IMR-90 (cell line): Measurements from ENCODE around the gene FADS6. TPM values are rescaled to one million over a fixed set of nuclear protein-coding genes. Genes with fewer than 3 reads are reported as not detected.

Source experiments
- ATAC-seq: fragments of 200-7000 bp; cut with Tn5 transposase; 2 replicates; pipeline ENCODE4 v1.9.1; 2020; ENCODE audit warnings: low read depth, mild to moderate bottlenecking, moderate library complexity
- BruUV-seq: library from RNA; stranded (reverse); fragments of 400-500 nt; replicated peaks from 2 replicates; lab custom pipeline; 2021; lab: Mats Ljungman, UMichigan
- CTCF ChIA-PET: fragments of 300-600 bp; formaldehyde crosslinking; extraction: SDS; loops from one replicate; lab custom pipeline; 2021; ENCODE audit warnings: antibody characterized with exemption; lab: Yijun Ruan, JAX
- POLR2A ChIA-PET: fragments of 300-600 bp; sonication (Branson Sonifier 250); formaldehyde crosslinking; loops from one replicate; lab custom pipeline; 2022; ENCODE audit warnings: antibody characterized with exemption; ENCODE audit not compliant: unreplicated experiment; lab: Charles Lee
- DNase-seq: peaks from one replicate; pipeline ENCODE4 v3.0.0; 2013
- H2AFZ ChIP-seq: replicated peaks from 2 replicates; pipeline ENCODE3; 2013; ENCODE audit warnings: low read length, mild to moderate bottlenecking; ENCODE audit not compliant: poor library complexity
- H2AK5ac ChIP-seq: 2 replicates; pipeline ENCODE4 v1.6.1; 2013; ENCODE audit warnings: low read depth, low read length, inconsistent platforms
- H2AK9ac ChIP-seq: replicated peaks from 2 replicates; pipeline ENCODE3; 2013; ENCODE audit warnings: mild to moderate bottlenecking, low read depth, low read length, moderate library complexity; ENCODE audit not compliant: poor library complexity
- H2BK120ac ChIP-seq: 2 replicates; pipeline ENCODE4 v1.6.1; 2013; ENCODE audit warnings: low read depth, low read length, inconsistent platforms
- H2BK15ac ChIP-seq: 3 replicates; pipeline ENCODE4 v1.6.1; 2013; ENCODE audit warnings: low read depth, low read length, inconsistent platforms
- H2BK20ac ChIP-seq: 2 replicates; pipeline ENCODE4 v1.6.1; 2013; ENCODE audit warnings: low read depth, mild to moderate bottlenecking, inconsistent platforms, low read length, moderate library complexity
- H2BK5ac ChIP-seq: 2 replicates; pipeline ENCODE4 v1.6.1; 2013; ENCODE audit warnings: mild to moderate bottlenecking, low read depth, low read length, inconsistent platforms; ENCODE audit not compliant: poor library complexity, severe bottlenecking
- H3K14ac ChIP-seq: replicated peaks from 2 replicates; pipeline ENCODE4 v1.6.1; 2013; ENCODE audit warnings: low read depth, low read length, inconsistent platforms
- H3K18ac ChIP-seq: 2 replicates; pipeline ENCODE4 v1.6.1; 2013; ENCODE audit warnings: low read depth, low read length, control low read depth
- H3K23ac ChIP-seq: 2 replicates; pipeline ENCODE4 v1.6.1; 2013; ENCODE audit warnings: low read depth, low read length, inconsistent platforms
- H3K27ac ChIP-seq: 2 replicates; pipeline ENCODE4 v1.5.1; 2013; ENCODE audit warnings: mild to moderate bottlenecking, control low read depth, low read length; ENCODE audit not compliant: insufficient read depth
- H3K27me3 ChIP-seq: 2 replicates; pipeline ENCODE4 v1.6.1; 2013; ENCODE audit warnings: low read length; ENCODE audit not compliant: control insufficient read depth, insufficient read depth
- H3K36me3 ChIP-seq: 2 replicates; pipeline ENCODE4 v1.6.1; 2013; ENCODE audit warnings: low read length, mixed read lengths; ENCODE audit not compliant: control insufficient read depth, insufficient read depth
- H3K4ac ChIP-seq: 2 replicates; pipeline ENCODE4 v1.6.1; 2013; ENCODE audit warnings: low read depth, low read length, inconsistent platforms
- H3K4me1 ChIP-seq: 2 replicates; pipeline ENCODE4 v1.6.1; 2013; ENCODE audit warnings: low read length, mixed read lengths; ENCODE audit not compliant: control insufficient read depth, insufficient read depth
- H3K4me2 ChIP-seq: 2 replicates; pipeline ENCODE4 v1.6.1; 2013; ENCODE audit warnings: low read depth, mild to moderate bottlenecking, control low read depth, low read length, moderate library complexity
- H3K4me3 ChIP-seq: 2 replicates; pipeline ENCODE4 v1.5.1; 2013; ENCODE audit warnings: low read depth, mild to moderate bottlenecking, control low read depth, low read length, moderate library complexity; ENCODE audit not compliant: insufficient read depth
- H3K56ac ChIP-seq: 2 replicates; pipeline ENCODE4 v1.6.1; 2013; ENCODE audit warnings: low read length, inconsistent platforms; ENCODE audit not compliant: insufficient read depth; ENCODE audit errors: extremely low read depth
- H3K79me1 ChIP-seq, 2 experiments: 2 replicates each; pipeline ENCODE4 v1.6.1; 2013; ENCODE audit warnings: low read length in 2 of 2, inconsistent platforms in 1 of 2, low read depth in 1 of 2
- H3K9ac ChIP-seq: 2 replicates; pipeline ENCODE4 v1.6.1; 2013; ENCODE audit warnings: low read depth, low read length, control low read depth
- H3K9me1 ChIP-seq: 2 replicates; pipeline ENCODE4 v1.6.1; 2013; ENCODE audit warnings: low read length, inconsistent platforms; ENCODE audit not compliant: insufficient read depth
- H3K9me3 ChIP-seq: 2 replicates; pipeline ENCODE4 v1.6.1; 2013; ENCODE audit warnings: low read length; ENCODE audit not compliant: control insufficient read depth, insufficient read depth
- H4K20me1 ChIP-seq: 2 replicates; pipeline ENCODE4 v1.6.1; 2013; ENCODE audit warnings: low read length, inconsistent platforms; ENCODE audit not compliant: insufficient read depth
- H4K5ac ChIP-seq: 2 replicates; pipeline ENCODE4 v1.6.1; 2013; ENCODE audit warnings: mild to moderate bottlenecking, low read depth, low read length, control low read depth
- H4K8ac ChIP-seq, 2 experiments: 2 replicates each; pipeline ENCODE4 v1.6.1; 2013; ENCODE audit warnings: low read depth in 2 of 2, low read length in 2 of 2, control low read depth in 1 of 2, inconsistent platforms in 1 of 2
- H4K91ac ChIP-seq: 2 replicates; pipeline ENCODE4 v1.6.1; 2013; ENCODE audit warnings: low read depth, low read length, inconsistent platforms; ENCODE audit not compliant: insufficient read depth
- BHLHE40 ChIP-seq: fragments of 150-350 bp; IDR thresholded peaks from 2 replicates; pipeline ENCODE4 v1.6.1; 2016; ENCODE audit warnings: mild to moderate bottlenecking, low read depth, low read length
- CEBPB ChIP-seq: IDR thresholded peaks from 2 replicates; pipeline ENCODE4 v1.6.1; 2012; ENCODE audit warnings: low read depth, low read length, improper control_type of control experiment
- CHD1 ChIP-seq: IDR thresholded peaks from 2 replicates; pipeline ENCODE4 v1.6.1; 2012; ENCODE audit warnings: low read depth, low read length, improper control_type of control experiment
- ELK1 ChIP-seq: fragments of 150-350 bp; IDR thresholded peaks from 2 replicates; pipeline ENCODE4 v1.6.1; 2016; ENCODE audit warnings: low read depth, mild to moderate bottlenecking, low read length, moderate library complexity, borderline replicate concordance
- FOS ChIP-seq: fragments of 150-350 bp; IDR thresholded peaks from 2 replicates; pipeline ENCODE4 v1.6.1; 2016; ENCODE audit warnings: low read depth, low read length
- MAFK ChIP-seq: IDR thresholded peaks from 2 replicates; pipeline ENCODE4 v1.6.1; 2012; ENCODE audit warnings: low read depth, low read length, improper control_type of control experiment
- MAZ ChIP-seq: IDR thresholded peaks from 2 replicates; pipeline ENCODE4 v1.6.1; 2012; ENCODE audit warnings: low read depth, mild to moderate bottlenecking, low read length, improper control_type of control experiment, moderate library complexity, borderline replicate concordance
- RAD21 ChIP-seq: IDR thresholded peaks from 2 replicates; pipeline ENCODE4 v1.6.1; 2012; ENCODE audit warnings: low read length, improper control_type of control experiment
- RCOR1 ChIP-seq: IDR thresholded peaks from 2 replicates; pipeline ENCODE4 v1.6.1; 2012; ENCODE audit warnings: mild to moderate bottlenecking, low read length, improper control_type of control experiment; ENCODE audit not compliant: insufficient replicate concordance
- RFX5 ChIP-seq: IDR thresholded peaks from 2 replicates; pipeline ENCODE4 v1.8.0; 2012; ENCODE audit warnings: low read depth, mild to moderate bottlenecking, low read length, moderate library complexity
- SMC3 ChIP-seq: fragments of 150-350 bp; IDR thresholded peaks from 2 replicates; pipeline ENCODE4 v1.6.1; 2016; ENCODE audit warnings: low read depth, mild to moderate bottlenecking, antibody characterized with exemption, low read length, moderate library complexity
- USF2 ChIP-seq: fragments of 150-350 bp; IDR thresholded peaks from 2 replicates; pipeline ENCODE4 v1.6.1; 2017; ENCODE audit warnings: mild to moderate bottlenecking, antibody characterized with exemption, low read length, low read depth
- WGBS, 2 experiments: methylation state at CpG; one replicate each; pipeline versions ENCODE4 v1.1.5 to v1.1.7; 2013; ENCODE audit warnings: missing lambda C conversion rate in 2 of 2; ENCODE audit not compliant: insufficient read length in 1 of 2; ENCODE audit errors: extremely low coverage in 2 of 2; 5-methylcytosine and 5-hydroxymethylcytosine counted together
- dilution Hi-C: fragments of 300-500 bp; cut with HindIII; formaldehyde crosslinking; loops from one replicate; pipeline ENCODE4 v1.14.3; 2018; ENCODE audit warnings: low sequenced_read_pairs; ENCODE audit not compliant: unreplicated experiment
- in situ Hi-C: fragments of 300-500 bp; cut with MboI; formaldehyde crosslinking; loops from 3 replicates; pipeline ENCODE4 v1.14.3; 2019; ENCODE audit warnings: low sequenced_read_pairs, inconsistent platforms, mixed read lengths
- intact Hi-C: fragments of 100-400 bp; cut with micrococcal nuclease; formaldehyde crosslinking; loops from 2 replicates; pipeline ENCODE4 v1.10.0; 2022
- polyA plus RNA-seq, 3 experiments: library from polyadenylated mRNA; depleted of rRNA; stranded (reverse); fragments of >200 nt; gene quantifications; 2 replicates each; pipeline ENCODE4 v1.2.3, GENCODE V29; 2012; ENCODE audit warnings: low replicate concordance in 1 of 3
- total RNA-seq: library from RNA; depleted of rRNA; stranded (reverse); fragments of >200 nt; gene quantifications from 2 replicates; pipeline ENCODE4 v1.2.3, GENCODE V29; 2012

Gene FADS6
- total and polyA plus RNA-seq, 2 of the 4 experiments (the other 2 are of a cell fraction), result not detected

GRCh38 chr17:74928786-74929185 is 35.4 kb upstream of the FADS6 start:
- Histone ChIP-seq H2BK5ac (no peak overlapping the region), H4K20me1 (no peaks in the 10 kb centered on the region), H2BK15ac (no peak overlapping the region), H2BK20ac (no peak overlapping the region), H3K9ac (no peak overlapping the region), H3K9me3 (no peaks in the 10 kb centered on the region), H3K4me2 (no peak overlapping the region), H3K27ac (no peak overlapping the region), H3K9me1 (no peaks in the 10 kb centered on the region), H3K14ac (no peak overlapping the region), H3K4ac (no peak overlapping the region), H3K23ac (no peak overlapping the region), H3K56ac (no peak overlapping the region), H3K4me3 (no peak overlapping the region), H4K8ac (no peak overlapping the region), H4K5ac (no peak overlapping the region), H2AK9ac (no peak overlapping the region), H3K18ac (no peak overlapping the region), H4K91ac (no peak overlapping the region), H2BK120ac (no peak overlapping the region), H3K36me3 (no peaks in the 10 kb centered on the region), H3K79me1 (no peaks in the 10 kb centered on the region), H2AFZ (no peak overlapping the region), H3K27me3 (peaks cover 76% of the 10 kb centered on the region), H3K4me1 (peaks cover 2% of the 10 kb centered on the region; the same call in 1 of the 2 replicates), H2AK5ac (no peak overlapping the region)
- dilution Hi-C loops (no loop called here), in situ Hi-C loops (no loop called here), intact Hi-C loops (no loop called here)
- DNase-seq, result no peak
- no TSS peak for BruUV-seq
- ATAC-seq, result no peak
- WGBS, 2 experiments, result no CpG with 5 or more reads among the region's 6 CpGs
- CTCF ChIA-PET, result no interaction called here
- POLR2A ChIA-PET, result no interaction called here
- TF ChIP-seq CEBPB, result no peak
- no peak for TF ChIP-seq RAD21
- TF ChIP-seq RCOR1, result no peak
- no peak for TF ChIP-seq CHD1
- TF ChIP-seq MAZ, result no peak
- no peak for TF ChIP-seq RFX5
- no peak for TF ChIP-seq BHLHE40
- no peak for TF ChIP-seq FOS
- no peak for TF ChIP-seq MAFK
- TF ChIP-seq USF2, result no peak
- TF ChIP-seq ELK1, result no peak
- TF ChIP-seq SMC3, result no peak
